HG03095 (cell line): Measurements from ENCODE around the gene LGALS4.
"Not testable (repeated sequence)": the region's sequence is repeated elsewhere in the genome, so short reads cannot be mapped to it uniquely, and the experiment has no call there.

Source experiments
- ATAC-seq: cut with Tn5 transposase; IDR thresholded peaks from one replicate; pipeline ENCODE4 v1.9.1; 2021; ENCODE audit warnings: moderate library complexity; ENCODE audit not compliant: unreplicated experiment

The LGALS4 gene, protein sequence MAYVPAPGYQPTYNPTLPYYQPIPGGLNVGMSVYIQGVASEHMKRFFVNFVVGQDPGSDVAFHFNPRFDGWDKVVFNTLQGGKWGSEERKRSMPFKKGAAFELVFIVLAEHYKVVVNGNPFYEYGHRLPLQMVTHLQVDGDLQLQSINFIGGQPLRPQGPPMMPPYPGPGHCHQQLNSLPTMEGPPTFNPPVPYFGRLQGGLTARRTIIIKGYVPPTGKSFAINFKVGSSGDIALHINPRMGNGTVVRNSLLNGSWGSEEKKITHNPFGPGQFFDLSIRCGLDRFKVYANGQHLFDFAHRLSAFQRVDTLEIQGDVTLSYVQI

DNA sequence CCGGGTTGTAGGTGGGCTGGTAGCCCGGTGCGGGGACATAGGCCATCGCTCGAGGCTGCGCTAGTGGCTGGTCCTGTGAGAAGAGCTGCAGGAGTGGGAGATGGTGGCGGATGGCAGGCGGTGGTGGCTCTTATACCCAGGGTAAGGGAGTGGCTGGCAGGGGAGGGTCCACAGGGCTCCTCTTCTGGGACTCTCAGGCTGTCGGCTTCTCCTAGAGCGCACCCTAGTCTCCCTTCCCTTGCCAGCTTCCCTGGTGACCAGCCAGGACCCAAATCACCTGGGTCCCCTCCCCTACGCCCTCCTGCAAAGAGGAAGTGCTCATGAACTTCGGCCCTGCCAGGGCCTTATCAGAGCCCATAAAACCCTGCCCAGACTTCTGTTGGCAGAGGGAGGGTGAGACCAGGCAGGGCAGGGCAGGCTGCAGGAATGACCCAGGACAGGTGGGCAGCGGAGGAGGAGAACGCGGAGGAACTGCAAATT, at the start of gene LGALS4:
TSS of gene LGALS4 (minus strand) at position 105 of the 480 bp plus-strand sequence. CDS start at position 46, 59 bp downstream.
- ATAC-seq: no peak

DNA sequence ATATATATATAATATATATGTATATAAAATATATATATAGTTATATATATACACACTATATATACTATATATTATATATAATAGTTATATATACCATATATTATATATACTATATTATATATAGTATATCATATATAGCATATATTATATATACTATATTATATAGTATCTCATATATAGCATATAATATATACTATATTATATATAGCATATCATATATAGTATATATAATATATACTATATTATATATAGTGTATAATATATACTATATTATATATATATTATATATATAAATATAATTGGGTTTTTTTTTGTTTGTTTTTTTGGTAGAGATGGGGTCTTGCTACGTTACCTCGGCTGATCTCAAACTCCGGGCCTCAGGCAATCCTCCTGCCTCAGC, 48.6 kb upstream of the LGALS4 start:
- ATAC-seq: no peak

DNA sequence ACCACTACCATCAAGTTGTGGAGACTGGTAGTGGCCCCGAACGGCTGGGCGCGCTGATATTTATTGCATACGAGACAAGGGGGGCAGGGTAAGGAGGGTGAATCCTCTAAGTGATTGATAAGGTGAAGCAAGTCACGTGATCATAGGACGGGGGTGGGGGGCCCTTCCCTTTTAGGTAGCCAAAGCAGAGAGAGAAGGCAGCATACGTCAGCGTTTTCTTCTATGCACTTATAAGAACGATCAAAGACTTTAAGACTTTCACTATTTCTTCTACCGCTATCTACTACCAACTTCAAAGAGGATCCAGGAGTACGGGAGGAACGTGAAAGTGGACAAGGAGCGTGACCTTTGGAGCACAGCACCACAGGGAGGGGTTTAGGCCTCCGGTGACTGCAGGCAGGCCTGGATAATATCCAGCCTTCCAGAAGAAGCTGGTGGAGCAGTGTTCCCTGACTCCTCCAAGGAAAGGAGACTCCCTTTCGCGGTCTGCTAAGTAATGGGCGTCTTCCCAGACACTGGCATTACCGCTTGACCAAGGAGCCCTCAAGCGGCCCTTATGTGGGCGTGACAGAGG, 47.0 kb upstream of the LGALS4 start:
- not testable (repeated sequence) for ATAC-seq

DNA sequence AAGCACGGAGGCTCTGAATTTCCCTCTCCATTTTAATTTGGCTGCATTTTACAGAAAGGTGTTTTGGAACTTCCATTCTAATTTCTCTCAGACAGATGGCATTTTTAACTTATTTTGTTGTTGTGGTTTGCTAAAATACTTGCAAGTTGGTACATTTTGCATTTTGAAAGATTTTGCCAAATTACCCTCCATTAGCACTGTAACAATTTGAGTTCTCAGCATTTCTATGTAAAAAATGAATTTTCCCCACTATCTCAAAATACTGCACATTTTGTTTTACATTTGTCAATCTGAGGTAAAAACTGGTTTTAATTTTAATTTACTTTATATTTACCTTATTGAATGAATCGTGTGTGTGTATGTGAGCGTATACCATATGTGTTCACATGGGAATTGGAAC, 44.1 kb upstream of the LGALS4 start:
- ATAC-seq: no peak

DNA sequence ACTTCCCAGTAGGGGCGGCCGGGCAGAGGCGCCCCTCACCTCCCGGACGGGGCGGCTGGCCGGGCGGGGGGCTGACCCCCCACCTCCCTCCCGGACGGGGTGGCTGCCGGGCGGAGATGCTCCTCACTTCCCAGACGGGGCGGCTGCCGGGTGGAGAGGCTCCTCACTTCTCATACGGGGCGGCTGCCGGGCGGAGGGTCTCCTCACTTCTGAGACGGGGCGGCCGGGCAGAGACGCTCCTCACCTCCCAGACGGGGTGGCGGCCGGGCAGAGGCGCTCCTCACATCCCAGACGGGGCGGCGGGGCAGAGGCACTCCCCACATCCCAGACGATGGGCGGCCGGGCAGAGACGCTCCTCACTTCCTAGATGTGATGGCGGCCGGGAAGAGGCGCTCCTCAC, 43.0 kb upstream of the LGALS4 start:
- ATAC-seq: not testable (repeated sequence)

DNA sequence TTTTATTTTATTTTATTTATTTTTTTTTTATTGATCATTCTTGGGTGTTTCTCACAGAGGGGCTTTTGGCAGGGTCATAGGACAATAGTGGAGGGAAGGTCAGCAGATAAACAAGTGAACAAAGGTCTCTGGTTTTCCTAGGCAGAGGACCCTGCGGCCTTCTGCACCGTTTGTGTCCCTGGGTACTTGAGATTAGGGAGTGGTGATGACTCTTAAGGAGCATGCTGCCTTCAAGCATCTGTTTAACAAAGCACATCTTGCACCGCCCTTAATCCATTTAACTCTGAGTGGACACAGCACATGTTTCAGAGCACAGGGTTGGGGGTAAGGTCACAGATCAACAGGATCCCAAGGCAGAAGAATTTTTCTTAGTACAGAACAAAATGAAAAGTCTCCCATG, 42.2 kb upstream of the LGALS4 start:
- ATAC-seq: not testable (repeated sequence)

DNA sequence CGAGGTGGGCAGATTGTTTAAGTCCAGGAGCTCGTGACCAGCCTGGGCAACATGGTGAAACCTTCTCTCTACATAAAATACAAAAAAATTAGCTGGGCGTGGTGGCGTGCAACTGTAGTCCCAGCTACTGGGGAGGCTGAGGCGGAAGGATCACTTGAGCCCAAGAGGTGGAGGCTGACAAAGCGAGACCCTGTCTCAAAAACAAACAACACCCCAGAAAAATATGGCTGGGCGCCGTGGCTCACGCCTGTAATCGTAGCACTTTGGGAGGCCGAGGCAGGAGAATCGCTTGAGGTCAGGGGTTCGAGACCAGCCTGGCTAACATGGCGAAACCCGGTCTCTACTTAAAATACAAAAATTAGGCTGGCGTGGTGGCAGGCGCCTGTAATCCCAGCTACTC, 40.5 kb upstream of the LGALS4 start:
- ATAC-seq: no peak

DNA sequence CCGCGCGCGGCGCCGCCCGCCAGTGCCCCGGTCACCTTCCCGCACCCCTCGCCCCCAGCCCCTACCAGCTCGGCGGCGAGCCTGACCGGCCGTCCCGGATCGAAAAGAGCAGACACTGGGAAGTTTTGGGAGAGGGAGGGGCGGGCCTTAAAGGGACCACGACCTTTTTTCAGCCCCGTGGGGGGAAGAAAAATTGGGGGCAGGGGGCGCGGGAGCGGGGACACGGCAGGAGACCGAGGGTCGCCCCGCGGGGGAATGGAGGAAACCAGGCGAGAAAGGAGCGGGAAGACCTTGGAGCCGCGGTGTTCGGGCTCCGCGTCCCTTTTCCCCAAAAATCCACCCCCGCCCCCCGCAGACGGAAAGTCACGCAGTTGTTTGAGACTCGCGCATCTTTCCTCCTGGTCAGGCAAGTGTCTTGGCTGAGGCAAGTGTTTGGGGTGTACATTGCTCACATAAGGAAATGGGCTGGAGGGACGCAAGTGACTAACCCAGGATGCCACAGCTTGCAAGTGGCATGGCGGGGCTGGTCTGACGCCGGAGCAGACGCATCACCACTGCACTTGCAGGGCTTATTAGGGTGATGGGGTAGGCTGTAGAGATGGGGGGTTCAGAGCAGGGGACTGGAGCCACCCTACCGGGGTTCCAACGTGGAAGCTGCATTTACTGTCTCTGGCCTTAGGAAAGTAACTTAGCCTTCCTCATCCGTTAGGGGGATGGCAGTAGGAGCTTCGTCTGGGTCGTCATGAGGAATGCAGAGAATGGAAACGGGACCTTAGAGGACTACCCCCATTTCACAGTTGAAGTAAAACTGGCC, 39.7 kb upstream of the LGALS4 start:
- ATAC-seq: no peak

DNA sequence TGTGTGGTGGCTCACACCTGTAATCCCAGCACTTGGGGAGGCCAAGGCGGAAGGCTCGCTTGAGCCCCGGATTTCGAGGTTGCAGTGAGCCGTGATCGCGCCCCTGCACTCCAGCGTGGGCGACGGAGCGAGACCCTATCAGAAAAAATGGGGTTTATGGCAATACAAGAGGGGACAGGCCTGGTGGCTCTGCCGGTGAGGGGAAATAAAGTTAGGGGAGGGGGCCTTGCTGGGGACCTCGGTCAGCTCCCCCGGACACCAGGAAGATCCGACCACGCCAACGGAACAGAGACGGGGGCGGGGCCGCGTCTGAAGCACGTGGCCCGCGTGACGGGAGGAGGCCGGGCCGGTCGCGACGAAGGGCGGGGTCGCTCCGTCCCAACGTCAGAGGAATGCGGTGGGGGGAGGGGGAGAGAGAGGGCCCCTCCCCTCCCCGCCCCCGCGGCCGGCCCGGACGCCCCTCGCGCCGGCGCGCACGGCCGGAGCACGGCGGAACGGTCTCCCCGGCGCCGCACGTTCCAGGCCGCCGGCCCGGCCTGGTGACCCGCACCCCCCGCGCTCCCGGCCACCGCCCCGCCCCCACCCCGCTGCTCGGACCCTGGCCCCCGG, 39.0 kb upstream of the LGALS4 start:
- no peak for ATAC-seq

DNA sequence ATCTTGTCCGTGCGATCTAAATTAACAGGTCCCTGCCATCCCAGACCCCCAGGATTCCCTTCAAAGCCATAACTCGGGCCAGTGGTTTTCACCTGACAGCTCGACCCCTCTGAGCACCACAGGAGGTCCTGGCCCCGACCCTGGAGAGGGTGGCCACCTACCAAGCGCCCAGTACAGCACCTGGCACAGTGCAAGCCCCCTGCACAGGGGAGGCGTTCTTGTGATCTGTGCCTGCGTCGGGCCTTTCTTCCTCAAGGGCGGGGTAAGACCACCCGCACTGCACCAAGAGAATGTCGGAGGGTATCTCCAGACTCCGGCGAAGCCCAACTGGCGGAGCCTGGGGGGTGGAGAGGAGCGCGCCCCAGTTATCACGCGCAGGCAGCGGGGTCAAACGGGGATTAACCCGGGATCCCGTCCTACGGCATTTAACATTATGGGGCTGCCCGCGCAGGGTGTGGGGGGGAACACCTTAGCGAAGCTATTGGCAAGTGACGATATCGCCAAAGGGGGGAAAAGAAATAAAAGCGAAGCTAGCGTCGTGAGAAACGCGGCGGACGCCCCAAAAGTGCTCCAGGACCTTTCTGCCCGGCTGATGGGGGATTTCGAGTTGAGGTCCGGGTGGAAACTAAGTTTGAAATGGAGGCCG, 38.4 kb upstream of the LGALS4 start:
- ATAC-seq: no peak

DNA sequence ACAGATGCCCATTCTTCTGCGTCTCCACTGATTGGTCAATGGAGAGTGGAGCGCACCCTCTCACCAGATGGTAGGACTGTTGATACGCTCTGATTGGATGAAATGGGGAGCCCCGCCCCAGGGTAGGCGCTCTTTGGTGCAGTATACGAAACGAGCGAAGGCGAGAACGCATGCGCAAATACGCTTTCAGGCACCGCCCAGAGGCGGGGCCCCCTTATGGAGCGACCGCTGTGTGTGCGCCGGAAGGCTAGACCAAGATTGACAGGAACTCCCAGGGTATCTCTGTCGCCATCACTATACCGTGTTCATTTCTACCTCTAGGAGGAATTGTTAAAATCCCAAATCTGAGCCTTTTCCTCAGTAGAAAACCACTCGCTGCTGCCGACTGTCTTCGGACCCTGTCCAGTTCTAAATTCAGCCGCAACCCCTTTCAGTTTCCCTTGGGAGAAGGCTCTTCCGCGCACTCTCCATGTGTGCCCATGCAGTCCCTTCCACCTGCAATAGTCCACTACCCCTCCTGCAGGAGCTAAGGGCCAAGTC, 37.8 kb upstream of the LGALS4 start:
- ATAC-seq: peak; percentile 57

DNA sequence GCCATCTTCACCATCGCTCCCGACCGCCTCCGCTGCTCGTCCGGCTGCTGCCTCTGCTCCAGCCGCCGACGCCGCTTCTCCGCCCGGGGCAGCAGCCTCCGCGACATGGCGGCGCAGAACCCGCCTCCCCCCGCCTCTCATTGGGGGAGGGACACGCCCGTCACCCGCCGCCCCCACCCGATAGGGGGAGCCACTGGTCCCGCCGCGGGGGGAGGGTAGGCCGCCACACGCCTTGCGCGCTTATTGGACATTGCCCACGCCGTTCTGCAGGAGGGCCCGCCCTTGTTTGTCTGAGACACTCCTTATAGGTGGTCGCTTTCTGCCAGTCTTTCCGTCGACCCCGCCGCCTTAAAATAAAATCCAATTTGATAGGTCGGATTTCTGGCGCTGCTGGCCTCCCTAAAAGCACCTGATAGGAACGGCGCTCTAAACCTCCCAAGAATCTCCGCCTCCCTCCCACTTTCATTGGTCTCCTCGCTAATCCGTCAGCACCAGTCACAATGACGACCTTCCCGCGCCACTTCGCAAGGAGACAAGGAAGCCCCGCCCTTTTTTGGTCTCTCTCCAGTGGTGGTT, 37.2 kb upstream of the LGALS4 start, which contains the start of gene HNRNPL:
TSS of gene HNRNPL (minus strand) at position 127 of the 576 bp plus-strand sequence. CDS start at position 107, 20 bp downstream.
- ATAC-seq: no peak

DNA sequence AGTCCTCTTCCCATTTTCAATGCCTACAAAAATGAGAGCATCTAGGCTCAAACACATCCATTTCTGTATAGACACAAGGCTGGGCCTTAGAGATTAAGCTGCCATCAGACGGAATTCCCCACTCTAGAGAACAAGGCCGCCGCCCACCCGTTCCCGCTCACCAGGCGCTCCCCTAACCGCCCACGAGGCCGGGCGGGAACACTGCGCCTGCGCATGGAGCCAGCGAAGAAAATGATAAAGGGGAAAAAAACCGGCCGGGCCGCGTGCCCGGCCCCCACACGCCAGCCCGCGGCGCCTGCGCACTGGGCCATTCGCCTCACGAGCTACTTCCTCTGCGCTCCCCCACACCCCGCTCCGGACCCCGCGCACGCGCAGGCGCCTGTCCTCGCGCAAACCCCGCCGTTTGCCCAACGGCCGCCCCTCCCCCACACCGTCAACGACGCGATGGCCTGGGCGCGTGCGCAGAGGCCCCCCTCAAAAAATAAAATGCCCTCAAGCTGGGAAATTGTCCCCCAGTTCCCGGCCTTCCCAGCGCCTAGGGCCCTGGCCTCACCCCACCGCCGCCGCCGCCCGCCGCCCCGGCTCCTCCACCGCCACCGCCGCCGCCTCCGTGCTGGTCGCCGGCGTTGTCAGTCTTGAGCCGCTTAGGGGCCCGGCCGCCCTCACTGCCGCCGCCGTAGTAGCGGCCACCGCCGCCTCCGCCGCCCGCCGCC, 36.6 kb upstream of the LGALS4 start:
- ATAC-seq: no peak

DNA sequence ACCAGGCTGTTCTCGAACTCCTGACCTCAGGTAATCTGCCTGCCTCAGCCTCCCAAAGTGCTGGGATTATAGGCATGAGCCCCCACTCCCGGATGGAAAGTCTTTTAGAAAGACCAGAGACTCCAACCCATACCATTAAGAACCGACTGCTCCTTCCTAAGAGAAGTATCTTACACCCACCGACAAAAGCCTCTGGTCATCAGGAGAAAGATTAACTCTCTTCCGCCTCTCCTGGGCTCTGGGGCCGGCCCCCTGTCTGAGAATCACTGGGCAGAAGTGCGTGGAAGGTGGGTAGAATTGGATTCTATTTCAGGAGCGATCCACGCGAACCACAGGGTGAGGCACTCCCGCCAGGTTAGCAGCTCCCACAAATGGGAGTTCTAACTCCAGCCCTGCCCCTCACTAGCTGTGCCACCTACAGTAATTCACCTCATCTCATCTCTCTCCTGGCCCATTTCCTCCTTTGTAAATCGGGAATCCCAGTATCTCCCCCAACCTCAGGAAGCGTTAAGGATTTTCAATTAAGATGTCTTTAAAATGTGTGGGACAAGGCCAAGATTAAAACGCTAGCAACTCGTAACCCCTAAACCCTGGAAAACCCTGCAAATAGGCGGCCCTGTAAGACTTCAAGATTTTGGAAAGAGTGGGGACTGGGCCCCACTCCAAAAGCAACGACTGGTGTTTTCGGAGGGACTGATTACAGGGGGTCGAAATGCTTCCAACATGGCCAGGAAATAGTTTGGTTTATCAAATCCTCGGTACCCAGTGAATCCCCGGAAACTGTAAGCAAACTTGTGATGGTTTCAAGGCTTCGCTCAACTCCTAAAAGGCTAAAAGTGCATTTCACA, 35.8 kb upstream of the LGALS4 start:
- no peak for ATAC-seq

DNA sequence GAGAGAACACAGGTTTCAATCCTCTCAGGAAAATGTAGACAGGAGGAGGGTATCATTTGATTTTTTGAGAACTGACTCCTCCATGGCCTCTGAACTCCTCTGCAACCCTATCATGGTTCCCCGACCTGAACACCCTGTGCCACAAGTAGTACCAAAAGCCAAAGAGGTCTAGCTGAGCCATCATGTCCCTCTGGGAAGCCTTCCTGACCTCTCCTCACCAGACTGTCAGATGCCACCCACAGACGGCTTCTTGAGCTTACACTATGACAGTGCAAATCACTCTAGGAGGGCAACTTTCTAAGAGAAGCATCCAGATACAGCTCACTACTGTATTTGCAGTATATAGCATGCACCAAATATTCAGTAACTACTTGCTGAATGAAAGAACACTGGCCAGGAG, 33.4 kb upstream of the LGALS4 start:
- no peak for ATAC-seq

DNA sequence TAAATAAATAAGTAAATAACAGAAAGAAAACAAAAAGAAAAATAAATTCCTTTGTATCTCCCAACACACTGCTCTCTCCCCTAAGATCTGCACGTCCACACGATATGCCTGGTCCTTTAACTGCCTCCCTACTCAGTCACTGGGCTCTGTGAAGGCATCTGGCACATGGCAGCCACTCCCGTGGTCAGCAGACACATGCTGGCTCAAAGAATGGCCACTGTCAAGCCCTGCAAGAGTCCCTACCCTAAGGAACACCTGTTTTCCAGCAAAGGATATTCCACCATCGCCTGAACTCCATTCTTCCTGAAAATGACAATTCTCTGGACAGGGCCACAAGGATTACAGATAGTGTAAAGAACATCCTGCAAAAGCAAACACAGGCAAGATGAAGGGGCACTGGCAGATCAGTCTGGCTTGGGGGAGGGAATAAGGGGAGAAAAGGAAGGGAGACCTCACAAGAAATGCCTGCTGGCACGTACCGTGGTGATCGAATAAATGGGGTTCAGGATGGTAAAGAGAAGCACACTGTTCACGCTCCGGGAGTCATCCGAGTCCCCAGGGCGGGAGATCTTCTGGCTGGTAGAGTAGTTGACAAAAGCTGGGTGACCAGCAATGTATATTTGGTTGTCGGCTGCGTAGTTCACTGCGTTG, 32.8 kb upstream of the LGALS4 start:
- no peak for ATAC-seq

DNA sequence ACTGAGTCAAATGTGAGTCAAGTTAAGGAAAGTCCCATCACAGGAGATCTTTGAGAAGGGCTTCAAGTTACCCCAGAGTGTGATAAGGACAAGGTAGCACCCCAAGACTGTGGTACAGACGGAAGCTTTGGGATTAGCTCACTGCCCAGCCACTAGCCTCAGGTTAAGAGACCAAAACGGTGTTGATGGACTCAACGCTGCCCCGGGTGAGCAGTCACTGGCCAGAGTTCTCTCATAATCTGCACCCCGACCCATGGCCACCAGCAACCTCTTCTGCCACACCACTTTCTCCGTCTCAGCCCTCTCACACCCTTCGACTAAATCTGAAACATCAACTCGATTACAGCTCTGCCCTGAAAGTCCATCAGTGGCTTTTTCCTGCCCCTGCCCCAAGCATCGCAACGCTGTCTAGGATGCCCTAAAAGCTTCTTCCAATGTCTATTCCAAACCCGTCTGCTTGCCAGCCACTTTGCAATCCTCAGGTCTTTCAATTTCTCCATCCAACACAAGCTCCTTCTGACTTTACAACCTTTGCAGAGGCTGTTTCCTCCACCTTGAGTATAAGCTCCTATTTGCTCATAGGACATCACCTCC, 31.4 kb upstream of the LGALS4 start:
- ATAC-seq: no peak
